OCI-M1 (cell line): ENCODE measurements around the gene CATSPER3.

Source experiments
- DNase-seq: peaks from one replicate; lab custom pipeline; 2025; lab: John Stamatoyannopoulos, UW

CATSPER3 gene

DNA sequence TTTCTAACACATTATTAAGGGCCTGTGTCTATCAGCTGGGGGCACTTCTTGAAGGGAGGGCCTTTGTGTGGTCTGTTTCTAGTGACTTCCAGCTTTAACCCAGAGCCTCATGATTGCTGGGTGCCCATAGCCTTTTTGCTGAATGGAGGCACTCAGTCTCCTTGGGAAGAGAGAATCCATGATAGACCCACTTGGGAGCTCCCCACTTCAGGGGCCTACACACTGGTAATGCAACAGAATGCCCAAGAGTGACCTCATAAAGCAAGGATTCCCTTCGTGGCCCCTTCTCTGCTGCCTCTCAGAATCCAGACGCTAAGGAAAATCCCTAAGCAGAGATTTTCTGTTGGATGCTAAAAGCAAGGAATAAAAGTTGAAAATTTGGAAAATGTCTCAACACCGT, at the start of gene CATSPER3:
CATSPER3 (plus strand) TSS at position 301 of the 400 bp plus-strand sequence; CDS start at position 386, 85 bp downstream.
- no peak for DNase-seq

DNA sequence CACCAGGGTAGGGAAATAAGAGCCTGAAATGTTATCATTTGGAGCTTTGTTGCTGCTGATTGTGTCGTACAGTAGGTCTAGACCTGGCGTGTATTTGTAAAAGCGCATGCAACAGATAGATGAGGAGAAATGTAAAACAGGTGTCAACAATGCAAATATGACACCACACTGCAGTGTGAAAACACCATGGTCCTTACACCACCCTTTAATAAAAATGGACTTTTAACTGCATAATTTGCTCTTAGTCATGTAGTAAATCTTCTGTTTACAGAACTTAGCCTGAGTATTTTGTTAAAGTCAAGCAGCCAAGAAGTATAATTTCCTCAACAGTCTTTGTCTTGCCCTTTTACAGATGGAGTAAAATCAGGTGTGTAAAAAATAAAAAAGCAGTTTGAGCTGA, 48.8 kb upstream of the CATSPER3 start:
- DNase-seq = no peak

DNA sequence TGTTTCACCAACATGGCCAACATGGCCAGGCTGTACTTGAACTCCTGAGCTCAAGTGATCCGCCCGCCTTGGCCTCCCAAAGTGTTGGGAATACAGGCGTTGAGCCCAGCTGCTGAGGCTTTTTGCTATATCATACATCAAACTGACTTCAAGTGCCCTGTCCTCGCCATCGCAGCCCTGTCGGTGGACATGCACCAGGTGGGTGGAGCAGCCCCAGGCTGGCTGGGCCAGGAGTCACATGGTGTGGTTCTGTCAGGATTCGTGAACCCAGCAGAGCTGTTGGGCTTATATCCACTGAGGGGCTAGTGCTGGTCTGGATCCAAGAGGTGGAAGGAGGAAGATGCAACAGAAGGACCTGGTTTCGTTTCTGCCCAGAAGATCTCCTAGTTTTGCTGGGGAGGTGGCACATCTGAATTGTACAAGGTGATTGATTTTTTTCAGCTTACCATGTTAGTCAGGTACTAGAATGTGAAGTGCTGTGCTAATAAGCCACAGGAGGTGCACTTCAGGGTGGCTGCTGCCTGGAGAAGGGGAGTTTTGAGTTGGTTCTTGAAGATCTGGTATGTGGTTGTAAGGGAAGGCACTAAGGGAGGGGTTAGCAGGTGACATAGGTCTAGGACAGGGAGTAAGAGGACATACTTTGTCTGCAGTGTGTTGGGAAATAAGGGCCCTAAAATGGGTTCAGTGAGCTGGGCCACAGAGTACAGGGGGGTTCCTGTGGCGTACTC, 46.7 kb upstream of the CATSPER3 start:
- DNase-seq = no peak

DNA sequence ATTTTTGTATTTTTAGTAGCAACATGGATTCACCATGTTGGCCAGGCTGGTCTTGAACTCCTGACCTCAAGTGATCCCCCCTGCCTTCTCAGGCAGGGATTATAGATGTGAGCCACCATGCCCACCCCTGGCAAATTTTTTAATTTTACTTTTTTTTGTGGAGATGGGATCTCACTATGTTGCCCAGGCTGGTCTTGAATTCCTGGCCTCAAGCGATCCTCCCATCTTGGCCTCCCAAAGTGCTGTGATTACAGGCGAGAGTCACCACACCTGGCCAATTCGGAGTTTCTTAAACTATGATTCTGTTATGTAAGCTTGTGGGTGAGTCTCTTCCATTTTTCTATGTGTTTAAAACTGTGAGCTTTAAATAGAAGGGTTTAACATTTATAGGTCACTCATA, 35.2 kb upstream of the CATSPER3 start:
- no peak for DNase-seq

DNA sequence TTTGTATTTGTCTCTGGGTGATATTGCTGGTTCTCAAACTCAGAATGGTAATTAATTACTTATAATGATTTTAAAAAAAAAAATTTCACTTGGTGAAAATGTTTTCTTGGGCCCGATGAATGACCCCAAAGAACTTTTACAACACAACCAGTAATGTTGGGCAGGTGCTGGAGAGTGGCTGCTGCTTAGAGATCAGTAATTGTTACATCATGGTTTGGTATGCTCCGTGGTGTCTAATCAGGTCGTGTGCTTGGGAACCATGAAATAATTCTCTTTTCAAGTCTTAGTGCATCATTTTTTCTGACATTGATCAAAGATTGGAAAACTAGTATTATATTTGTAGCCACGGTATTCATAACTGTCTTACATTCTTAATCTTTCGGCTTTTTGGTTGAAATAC, 33.5 kb upstream of the CATSPER3 start:
- no peak for DNase-seq

DNA sequence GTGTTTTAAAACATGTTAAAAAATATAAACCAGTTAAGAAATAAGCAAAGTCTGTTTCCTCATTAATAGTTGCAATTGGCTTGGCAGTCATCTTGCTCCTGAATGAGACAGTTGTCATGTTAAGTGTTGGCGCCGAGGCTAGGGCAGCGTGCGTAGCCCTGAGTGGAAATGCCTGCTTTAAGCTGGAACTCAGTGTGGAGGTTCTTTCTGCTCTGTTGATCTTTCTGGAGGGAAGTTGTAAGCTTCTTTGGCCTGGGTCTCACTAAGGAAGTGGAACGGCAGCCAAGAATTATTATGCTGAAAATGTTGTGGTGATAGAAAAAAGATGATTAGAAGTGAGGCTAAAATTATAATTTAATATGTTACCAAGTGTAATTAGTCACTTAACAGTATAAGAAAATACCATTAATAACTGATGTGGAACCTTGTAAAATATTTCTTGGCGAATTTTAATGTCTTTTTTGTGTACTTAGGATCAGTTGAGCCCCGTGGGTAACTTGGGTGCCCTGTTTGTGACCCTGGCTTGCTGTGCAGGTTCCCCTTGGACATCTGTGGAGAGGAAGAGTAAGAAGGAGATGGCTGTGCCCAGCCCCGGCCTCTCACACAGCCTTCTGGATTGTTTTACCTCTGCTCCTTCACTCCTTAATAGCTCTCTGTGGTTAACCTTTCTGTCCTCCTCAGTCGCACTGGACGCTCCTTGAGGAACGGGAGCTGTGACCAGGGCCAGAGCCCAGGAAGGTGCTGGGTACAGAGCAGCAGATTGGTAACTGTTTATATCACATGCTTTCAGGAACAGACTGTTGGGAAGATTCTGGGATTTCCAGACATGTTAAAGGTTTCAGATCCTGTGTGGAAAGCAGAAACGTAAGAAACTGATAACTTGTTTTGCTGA, 31.8 kb upstream of the CATSPER3 start:
- DNase-seq = no peak

DNA sequence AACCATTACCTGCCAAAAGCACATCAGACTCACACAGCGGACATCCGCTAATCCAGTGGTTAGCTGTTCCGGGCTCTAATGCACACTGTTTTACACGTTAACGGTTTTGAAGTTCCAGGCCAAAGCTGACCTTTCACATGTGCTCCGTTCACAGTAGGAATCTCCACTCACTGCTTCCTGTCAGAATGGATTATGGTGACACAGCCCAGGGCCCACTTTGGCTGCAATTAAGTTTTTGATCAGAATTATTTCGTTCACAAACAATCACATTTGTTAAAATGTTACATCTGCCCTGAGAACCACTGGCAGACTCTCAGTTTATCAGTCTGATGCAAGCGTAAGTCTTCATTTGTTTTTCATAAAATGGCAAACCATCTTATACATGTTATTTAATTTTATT, 30.2 kb upstream of the CATSPER3 start:
- DNase-seq = no peak

DNA sequence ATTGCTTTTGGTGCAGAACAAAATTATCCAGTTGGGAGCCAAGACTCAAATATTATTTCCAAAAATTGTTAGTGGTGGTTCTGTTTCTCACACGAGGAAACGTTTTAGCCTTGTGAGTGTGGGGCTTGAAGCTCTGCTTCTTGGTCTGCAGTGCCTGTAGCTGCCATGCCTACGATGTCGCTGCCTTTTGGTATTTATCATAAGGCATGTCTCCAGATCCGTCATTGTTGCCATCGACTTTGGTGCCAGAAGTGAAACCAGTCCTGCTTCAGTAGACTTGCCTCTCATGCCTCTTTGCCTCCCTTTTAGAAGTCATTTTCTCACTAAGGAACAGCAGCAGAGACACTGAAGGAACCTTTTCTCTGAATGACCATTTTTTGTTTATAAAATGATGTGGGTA, 29.7 kb upstream of the CATSPER3 start:
- DNase-seq = no peak

DNA sequence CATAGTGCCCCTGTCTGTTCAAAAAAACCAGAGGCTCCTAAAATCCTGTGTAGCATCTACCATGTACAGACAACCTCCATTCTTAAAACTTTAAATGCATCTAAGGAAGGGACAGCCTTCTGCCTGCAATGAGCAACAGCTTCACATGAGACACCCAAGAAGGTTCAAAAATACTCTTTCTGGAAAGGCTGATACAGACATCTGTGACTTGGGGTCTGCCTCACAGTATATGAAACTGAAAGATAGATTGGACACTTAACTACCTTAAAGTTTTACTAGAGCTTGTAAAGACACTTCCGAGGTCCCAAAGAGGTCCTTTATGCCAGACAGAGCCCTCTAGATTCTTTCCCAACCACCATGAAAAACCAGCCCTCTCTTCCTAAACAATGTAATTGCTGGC, 28.2 kb upstream of the CATSPER3 start:
- DNase-seq = no peak

DNA sequence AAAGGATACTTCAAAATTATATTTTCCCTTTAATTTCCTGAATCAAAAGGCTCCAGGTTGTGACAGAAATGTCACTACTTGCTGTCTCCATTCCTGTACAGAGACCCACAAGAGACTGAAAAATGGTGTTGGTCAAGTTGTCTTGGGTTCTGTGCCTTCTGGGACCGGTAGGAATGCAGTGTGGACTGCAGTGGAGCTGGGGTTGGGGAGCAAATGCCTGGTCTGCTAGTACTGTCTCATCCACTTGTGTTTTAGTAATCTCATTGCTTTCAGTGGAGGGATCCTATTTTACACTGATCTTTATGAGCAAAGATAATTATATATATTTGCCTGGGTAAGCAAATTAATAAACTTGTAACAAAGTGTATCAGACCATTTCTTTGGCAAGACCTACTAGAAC, 24.2 kb upstream of the CATSPER3 start:
- DNase-seq = peak; percentile 32

DNA sequence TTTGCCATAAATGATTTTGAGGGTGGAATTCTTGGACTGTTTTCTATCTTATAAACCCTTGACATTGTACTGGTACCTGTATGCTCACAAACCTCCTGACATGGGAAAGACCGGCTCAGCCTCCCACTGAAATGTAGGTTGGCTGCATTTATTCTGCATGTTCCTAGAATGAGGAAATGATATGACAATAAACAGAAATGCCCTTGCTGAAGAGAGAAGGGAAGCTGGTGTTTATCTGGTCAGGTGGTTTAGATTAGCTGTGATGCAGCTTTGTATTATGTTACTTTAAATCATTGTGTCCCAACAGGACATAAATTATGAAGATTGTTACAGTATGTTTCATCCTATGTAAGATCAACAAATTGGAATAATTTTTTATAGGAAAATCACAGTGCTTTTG, 23.1 kb upstream of the CATSPER3 start:
- DNase-seq = peak; percentile 81

DNA sequence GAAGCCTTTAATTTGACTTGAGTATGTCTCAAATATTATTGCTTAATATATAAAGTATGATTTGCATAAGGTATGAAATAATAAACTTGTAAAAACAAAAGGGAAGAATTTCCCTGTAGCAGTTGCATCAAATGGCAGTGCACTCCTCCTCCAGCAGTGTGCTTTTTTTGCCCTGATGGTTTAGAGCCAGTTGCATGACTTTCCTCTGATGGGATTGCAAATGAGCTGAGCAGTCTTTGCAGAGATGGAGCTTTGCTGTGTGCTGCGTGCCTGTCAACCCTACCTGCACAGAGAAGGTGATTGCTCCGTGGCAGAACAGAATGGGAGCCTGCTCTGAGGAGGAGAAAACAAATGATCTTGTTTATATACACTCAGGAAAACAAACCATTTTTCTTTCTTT, 22.7 kb upstream of the CATSPER3 start:
- DNase-seq = no peak

DNA sequence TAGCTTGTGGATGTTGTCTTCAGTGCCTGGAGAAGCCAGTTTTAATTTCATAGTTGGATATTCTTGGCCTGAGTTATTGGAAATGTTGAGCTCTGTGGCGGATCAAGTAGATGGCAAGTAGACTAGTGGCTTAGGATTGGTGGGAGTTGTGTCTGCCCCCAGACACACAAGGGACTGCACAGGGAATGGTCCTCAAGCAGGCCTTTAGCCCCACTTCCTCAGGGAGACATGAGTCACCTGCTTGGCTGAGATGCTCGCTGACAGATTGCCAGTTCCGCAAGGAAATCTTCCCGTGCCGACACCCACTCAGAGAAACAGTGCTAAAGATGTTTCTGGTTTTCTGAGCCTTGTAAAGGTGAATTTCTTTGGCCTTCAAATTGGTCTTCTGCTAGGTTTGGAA, 18.8 kb upstream of the CATSPER3 start:
- DNase-seq = no peak

DNA sequence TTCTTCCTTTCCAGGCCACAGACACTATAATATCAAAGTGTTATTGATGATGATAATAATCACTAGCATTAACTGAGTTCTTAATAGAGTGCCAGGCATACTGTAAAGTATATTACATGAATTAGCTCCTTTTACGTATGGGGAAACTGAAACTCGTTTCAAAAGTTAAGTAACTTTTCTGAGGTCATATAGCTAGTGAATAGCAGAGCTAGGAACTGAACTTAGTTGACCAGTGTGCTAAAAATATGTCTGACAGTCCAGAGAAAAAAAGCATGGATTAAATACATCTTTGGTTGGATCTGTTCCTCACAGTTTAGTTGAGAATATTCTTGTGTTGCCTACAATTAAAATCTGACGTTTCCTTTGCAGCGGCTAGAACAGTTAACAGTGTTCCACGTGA, 18.4 kb upstream of the CATSPER3 start:
- no peak for DNase-seq

DNA sequence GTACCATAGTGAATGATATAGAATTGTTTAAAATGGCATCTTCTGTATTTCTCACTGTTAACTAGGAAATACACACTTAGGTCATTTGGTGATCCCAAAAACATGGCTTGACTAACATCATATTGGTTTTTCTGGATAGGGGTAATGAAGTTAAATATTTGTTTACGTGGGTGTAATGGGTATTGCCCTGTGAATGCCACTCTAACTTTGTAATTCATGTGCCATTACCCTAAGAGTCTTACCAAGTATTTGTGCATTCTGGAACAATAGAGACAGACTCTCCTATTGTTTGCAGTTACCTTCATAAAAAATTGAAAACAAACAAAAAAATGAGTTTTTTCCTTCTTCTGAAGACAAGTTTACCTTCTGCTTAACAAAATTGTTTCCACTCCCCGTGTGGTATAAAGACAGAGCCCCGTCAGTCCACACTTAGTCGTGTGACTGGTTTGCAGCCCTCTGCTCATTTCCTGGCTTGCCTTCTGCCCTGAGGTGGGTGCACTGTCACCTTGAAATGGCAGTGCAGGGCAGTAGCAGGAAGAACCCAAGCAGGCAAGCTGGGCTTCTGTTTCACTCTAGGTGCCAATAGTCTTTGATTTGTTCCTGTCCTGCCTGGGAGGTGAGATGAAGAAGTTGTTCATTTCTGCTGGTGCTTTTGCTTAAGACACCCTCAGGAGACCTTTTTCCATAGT, 9.6 kb upstream of the CATSPER3 start:
- no peak for DNase-seq

DNA sequence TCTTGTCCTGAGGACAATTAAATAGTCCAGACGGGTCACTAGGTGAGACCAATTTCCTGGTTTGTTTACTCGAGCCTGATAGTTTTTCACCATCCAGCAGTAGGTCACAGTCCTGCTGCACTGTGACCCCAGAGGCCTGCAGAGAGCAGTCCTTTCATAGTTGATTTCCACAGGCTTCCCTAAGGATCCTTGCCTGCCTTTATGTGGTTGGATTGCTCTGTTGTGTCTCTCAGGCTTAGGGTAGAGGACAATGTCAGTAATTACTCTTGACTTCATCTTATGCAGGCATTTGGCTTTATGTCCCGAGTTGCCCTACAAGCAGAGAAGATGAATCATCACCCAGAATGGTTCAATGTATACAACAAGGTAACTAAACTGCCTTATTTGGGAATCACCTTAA, 9.0 kb upstream of the CATSPER3 start:
- DNase-seq = no peak

DNA sequence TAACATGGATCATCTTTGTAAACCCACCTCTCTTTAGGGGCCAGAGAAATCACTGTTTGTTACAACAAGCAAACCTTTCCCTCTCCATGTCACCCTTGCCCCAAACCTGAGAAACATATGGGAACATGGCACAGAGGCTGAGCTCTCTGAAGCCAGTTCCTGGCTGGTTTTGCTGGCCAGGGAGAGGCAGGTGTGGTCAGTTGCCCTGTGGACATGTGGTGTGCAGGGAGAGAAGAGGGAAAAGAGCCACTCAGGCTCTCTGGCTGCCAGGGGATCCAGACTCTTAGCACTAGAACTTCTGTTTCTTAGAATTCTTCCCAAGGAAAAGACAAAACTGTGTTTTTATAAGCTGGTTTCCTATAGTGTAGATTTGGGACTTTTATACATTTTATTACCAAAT, 4.6 kb upstream of the CATSPER3 start:
- DNase-seq = no peak

DNA sequence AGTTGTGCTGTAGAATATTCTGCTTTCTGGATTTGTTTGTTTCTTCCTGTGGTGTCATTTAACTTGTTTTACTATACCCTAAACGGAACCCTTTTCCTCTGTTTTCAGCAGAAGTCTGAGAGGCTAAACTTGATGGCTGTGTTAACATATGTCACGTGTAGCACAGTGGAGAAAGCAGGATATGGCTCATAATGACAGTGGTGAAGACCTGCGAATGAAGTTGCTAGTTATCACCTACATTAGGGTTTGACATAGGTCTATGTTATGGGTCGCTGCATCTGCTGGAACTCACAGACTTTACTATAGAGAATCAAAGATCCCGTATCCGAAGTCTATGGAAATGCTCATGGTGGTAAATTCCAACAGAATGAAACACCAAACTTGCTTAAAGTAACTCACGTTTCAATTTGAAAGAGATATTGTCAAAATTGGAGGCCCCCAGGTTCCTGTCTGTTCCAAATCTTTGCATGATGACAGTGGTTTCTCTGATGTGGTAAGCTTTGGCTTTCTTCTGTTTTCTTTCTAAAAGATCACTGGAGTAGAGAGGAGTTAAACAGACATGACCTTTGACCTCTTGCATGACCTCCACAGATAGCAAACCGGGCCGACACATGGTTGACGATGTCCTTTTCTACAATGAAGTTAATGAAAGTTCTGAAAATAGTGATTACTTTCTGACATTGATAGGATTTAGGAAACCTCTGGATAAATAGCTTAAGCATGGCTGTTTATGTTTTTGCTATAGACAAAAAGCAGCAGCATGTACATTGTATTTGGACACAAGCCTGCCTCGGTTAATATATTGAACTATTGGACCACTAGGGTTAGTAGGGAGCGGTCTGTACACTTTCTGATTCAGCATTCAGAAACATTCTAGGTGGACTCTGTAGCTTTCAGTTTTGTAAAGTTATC, 3.1 kb upstream of the CATSPER3 start:
- no peak for DNase-seq

DNA sequence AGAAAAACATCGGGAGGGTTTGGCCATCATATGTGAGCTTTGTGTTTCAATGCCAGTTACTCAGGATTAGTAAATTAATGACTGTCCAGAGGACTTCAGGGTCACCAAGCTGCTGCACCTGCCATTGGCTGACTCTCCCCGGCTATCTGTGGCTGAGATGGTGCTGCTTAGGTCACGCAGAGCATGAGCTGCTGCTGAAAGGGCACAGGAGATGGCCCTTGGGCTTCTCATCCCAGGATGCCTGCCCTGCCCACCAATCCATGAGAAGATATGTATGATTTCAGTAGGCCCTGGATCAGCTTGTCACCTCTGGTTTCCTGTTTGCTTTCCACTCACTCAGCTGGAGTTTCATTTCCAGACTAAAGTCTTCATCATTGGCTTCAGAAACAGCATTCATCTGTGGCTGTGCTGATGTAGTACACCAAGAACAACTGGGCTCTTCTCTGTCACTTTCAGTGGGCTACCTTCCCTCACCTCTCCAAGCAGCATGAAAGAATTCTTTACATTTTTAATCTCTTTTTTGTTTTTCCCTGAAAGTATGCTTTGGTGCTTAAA, 2.4 kb upstream of the CATSPER3 start:
- DNase-seq = no peak

DNA sequence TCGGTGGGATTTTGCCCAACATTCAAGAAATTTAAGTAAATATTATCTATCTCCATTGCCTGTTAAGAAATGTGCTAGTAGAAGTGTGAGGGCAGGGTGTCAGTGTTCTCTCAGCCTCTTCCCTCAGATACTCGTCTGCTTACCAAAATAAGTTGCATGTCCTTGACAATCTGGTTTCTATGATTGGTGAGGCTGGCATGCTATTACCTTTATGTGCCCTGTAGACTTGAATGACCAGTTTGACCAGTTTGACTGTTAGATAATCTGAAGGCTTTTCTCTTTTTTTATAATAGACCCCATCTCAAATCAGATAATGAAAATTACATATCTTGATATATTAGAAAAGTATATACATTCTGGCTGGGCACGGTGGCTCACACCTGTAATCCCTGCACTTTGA, 348 bp downstream of the CATSPER3 start:
- no peak for DNase-seq

DNA sequence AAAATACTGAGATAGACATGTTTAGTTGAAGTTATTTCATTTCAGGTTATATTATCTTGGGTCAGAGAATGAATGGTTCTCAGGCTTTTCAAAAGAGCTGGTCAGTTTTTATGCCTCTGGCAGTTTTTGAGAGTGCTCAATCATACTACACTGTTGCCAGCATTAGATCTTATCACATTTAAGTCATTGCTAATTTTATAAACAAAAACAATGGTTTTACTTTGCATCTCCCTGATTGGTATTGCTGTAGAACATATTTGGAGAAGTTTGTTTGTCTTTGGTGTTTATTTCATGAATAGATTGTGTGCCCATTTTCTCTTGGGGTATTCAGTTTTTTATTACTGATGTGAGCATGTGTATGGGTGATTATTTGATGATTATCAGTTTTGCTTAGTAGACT, 1.5 kb downstream of the CATSPER3 start:
- no peak for DNase-seq
